Measurements from ENCODE around the gene CDKN3.

DNA sequence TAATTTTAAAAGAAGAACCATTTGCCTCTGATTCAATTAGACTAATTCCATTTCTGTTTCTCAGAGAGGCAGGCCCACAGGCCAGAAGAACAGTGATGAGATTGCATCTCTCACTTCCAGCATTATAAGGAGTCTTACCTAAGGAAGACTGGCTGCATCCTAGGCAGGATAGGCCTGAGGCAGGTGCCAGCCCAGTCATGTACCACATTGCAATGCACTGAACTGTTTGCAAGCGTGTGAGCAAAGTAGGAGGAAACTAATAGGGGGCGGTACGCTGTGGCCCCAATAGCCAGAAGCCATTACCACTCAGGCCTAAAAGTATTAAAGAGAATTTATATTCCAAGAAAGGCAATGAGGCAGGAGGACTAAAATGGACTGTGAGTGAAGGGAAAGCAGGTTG lies 56.4 kb downstream of the CDKN3 start:
- TF ChIP-seq CTCF (IDR thresholded peaks at IDR 0.05) (no peak), POLR2A (IDR thresholded peaks at IDR 0.05) (no peak)

Measured in stomach (tissue), 4 donors.